Stomach (tissue), 9 donors: ENCODE data around the gene EDEM1. TPM values are rescaled to one million over a fixed set of nuclear protein-coding genes. Genes with fewer than 3 reads are reported as not detected.

Experiments
- DNase-seq, 2 donors: peaks; one replicate each; pipeline versions ENCODE4 v3.0.0 to v3.0.0-alpha.2; 2013 to 2019
- H3K27ac ChIP-seq, 5 donors: fragments of 200-600 bp in 4 of 5; sonication (generic) in 4 of 5; one replicate each; pipeline ENCODE4 v1.5.1; 2013 to 2019; ENCODE audit warnings: mild to moderate bottlenecking in 1 of 5, moderate library complexity in 1 of 5
- H3K27me3 ChIP-seq, 3 donors: fragments of 200-600 bp; sonication (generic); one replicate each; pipeline ENCODE4 v1.5.1; 2017 to 2019; ENCODE audit warnings: mixed run types in 1 of 3
- H3K36me3 ChIP-seq, 4 donors: fragments of 200-600 bp; sonication (generic); 1 replicate in 3 of 4; 2 replicates in 1 of 4; pipeline ENCODE4 v1.5.1; 2016 to 2019
- H3K4me1 ChIP-seq, 4 donors: fragments of 200-600 bp; sonication (generic); one replicate each; pipeline ENCODE4 v1.5.1; 2016 to 2019
- H3K4me3 ChIP-seq, 4 donors: fragments of 200-600 bp; sonication (generic) in 3 of 4; one replicate each; pipeline ENCODE4 v1.5.1; 2016 to 2019; ENCODE audit warnings: mild to moderate bottlenecking in 1 of 4
- H3K9me3 ChIP-seq, 4 donors: fragments of 200-600 bp; sonication (generic); one replicate each; pipeline ENCODE4 v1.5.1; 2016 to 2019
- CTCF ChIP-seq, 7 experiments: fragments of 450-650 bp in 4 of 7; fragments of 200-600 bp in 3 of 7; sonication (generic) in 3 of 7; IDR thresholded peaks; one replicate each; pipeline ENCODE4 v1.5.1; 2016 to 2019; ENCODE audit warnings: antibody characterized with exemption in 7 of 7, control low read depth in 2 of 7, mild to moderate bottlenecking in 1 of 7
- EP300 ChIP-seq: sonication (generic); formaldehyde crosslinking; IDR thresholded peaks from one replicate; pipeline ENCODE4 v1.6.1; 2017; ENCODE audit warnings: antibody characterized with exemption
- POLR2A ChIP-seq, 4 donors: fragments of 450-650 bp; IDR thresholded peaks; one replicate each; pipeline ENCODE4 v1.6.1; 2016; ENCODE audit warnings: antibody characterized with exemption in 4 of 4, control low read depth in 2 of 4, mild to moderate bottlenecking in 1 of 4, moderate library complexity in 1 of 4
- POLR2AphosphoS5 ChIP-seq, 3 donors: sonication (generic); formaldehyde crosslinking; IDR thresholded peaks; one replicate each; pipeline ENCODE4 v1.6.1; 2016; ENCODE audit warnings: antibody characterized with exemption in 3 of 3
- WGBS, 5 donors: extraction: QIAGEN DNeasy Blood & Tissue Kit in 3 of 5; methylation state at CpG; one replicate each; pipeline versions ENCODE4 v1.1.5 to v1.1.7; 2013 to 2018; 5-methylcytosine and 5-hydroxymethylcytosine counted together
- intact Hi-C: fragments of 100-400 bp; cut with DNase I; formaldehyde crosslinking; loops from one replicate; pipeline ENCODE4 v1.15.1; 2023; ENCODE audit warnings: low total_unique reads
- polyA plus RNA-seq, 3 donors: library from polyadenylated mRNA; stranded (reverse); fragments of 200-250 nt; gene quantifications; one replicate each; pipeline ENCODE4 v1.2.3, GENCODE V29; 2013
- total RNA-seq, 5 donors: library from RNA; depleted of rRNA; stranded (reverse); fragments of >200 nt; gene quantifications; one replicate each; pipeline versions ENCODE4 v1.1.0 to v1.2.3, GENCODE V29; 2014 to 2016
- donor health status: healthy with polysubstance abuse.
- donor health status: Bipolar disorder and iron deficiency.
- donor health status: healthy.

Gene EDEM1
- total and polyA plus RNA-seq, 8 donors: 5.3 to 160 (median 30.5) TPM

- Histone ChIP-seq H3K9me3 (no peaks in the 10 kb centered on the region), H3K27me3 (no peaks in the 10 kb centered on the region), H3K27ac (no peak overlapping the region), H3K4me1 (peaks cover 15 to 55% (median 35%) of the 10 kb centered on the region in 4 donors), H3K36me3 (no peaks in the 10 kb centered on the region), H3K4me3 (no peak overlapping the region)
- 77 to 82% (median 78%) methylated on average over 3 of the region's 3 CpGs for WGBS, 5 donors
- intact Hi-C loops: no loop called here
- no peak for DNase-seq
- no peak for TF ChIP-seq EP300
Measured at GRCh38 chr3:5160321-5160720, 27.2 kb upstream of the EDEM1 start.

GRCh38 chr3:5160940-5161858 lies 26.3 kb upstream of the EDEM1 start:
- H3K27me3 ChIP-seq: no peaks in the 10 kb centered on the region
- peaks cover 15 to 63% (median 42%) of the 10 kb centered on the region in 4 donors for H3K4me1 ChIP-seq
- no peak overlapping the region for H3K27ac ChIP-seq
- intact Hi-C loops: no loop called here
- DNase-seq: no peak
- H3K9me3 ChIP-seq: no peaks in the 10 kb centered on the region
- no peak overlapping the region for H3K4me3 ChIP-seq
- H3K36me3 ChIP-seq: no peaks in the 10 kb centered on the region
- TF ChIP-seq POLR2AphosphoS5 (IDR thresholded peaks at IDR 0.05) (no peak), CTCF (IDR thresholded peaks at IDR 0.05) (no peak), POLR2A (IDR thresholded peaks at IDR 0.05) (no peak), EP300 (no peak)
- WGBS, 5 donors: 48 to 57% (median 50%) methylated on average over 4 of the region's 4 CpGs

- H3K9me3 ChIP-seq: no peaks in the 10 kb centered on the region
- intact Hi-C loops: no loop called here
- peaks cover 20 to 68% (median 45%) of the 10 kb centered on the region in 4 donors for H3K4me1 ChIP-seq
- WGBS, 5 donors: 38 to 67% (median 53%) methylated on average over 1 of the region's 1 CpG
- no peak for TF ChIP-seq EP300
- TF ChIP-seq POLR2AphosphoS5 (IDR thresholded peaks at IDR 0.05): no peak
- no peak for TF ChIP-seq POLR2A (IDR thresholded peaks at IDR 0.05)
- no peak for TF ChIP-seq CTCF (IDR thresholded peaks at IDR 0.05)
- H3K36me3 ChIP-seq: no peaks in the 10 kb centered on the region
- DNase-seq: no peak
- H3K4me3 ChIP-seq: no peak overlapping the region
- H3K27ac ChIP-seq: no peak overlapping the region
- no peaks in the 10 kb centered on the region for H3K27me3 ChIP-seq
Measured at GRCh38 chr3:5162102-5162501, 25.4 kb upstream of the EDEM1 start.

GRCh38 chr3:5165698-5166097 lies 21.8 kb upstream of the EDEM1 start:
- Histone ChIP-seq H3K27ac (no peak overlapping the region), H3K27me3 (no peaks in the 10 kb centered on the region), H3K9me3 (no peaks in the 10 kb centered on the region), H3K4me1 (peaks cover 20 to 78% (median 58%) of the 10 kb centered on the region in 4 donors), H3K36me3 (peaks cover 0 to 3% (median 2%) of the 10 kb centered on the region in 4 donors), H3K4me3 (no peak overlapping the region)
- intact Hi-C loops: no loop called here
- TF ChIP-seq EP300 (no peak), POLR2AphosphoS5 (IDR thresholded peaks at IDR 0.05) (no peak), CTCF (IDR thresholded peaks at IDR 0.05) (no peak), POLR2A (IDR thresholded peaks at IDR 0.05) (no peak)
- 80 to 90% (median 83%) methylated on average over 4 of the region's 4 CpGs for WGBS, 5 donors
- DNase-seq: no peak

- DNase-seq: no peak
- H3K9me3 ChIP-seq: no peaks in the 10 kb centered on the region
- H3K27me3 ChIP-seq: no peaks in the 10 kb centered on the region
- H3K27ac ChIP-seq: no peak overlapping the region
- no peak for TF ChIP-seq POLR2AphosphoS5 (IDR thresholded peaks at IDR 0.05)
- TF ChIP-seq CTCF (IDR thresholded peaks at IDR 0.05): no peak
- TF ChIP-seq POLR2A (IDR thresholded peaks at IDR 0.05): no peak
- no peak for TF ChIP-seq EP300
- peaks cover 8 to 66% (median 48%) of the 10 kb centered on the region in 4 donors for H3K4me1 ChIP-seq
- H3K36me3 ChIP-seq: peaks cover 0 to 15% (median 13%) of the 10 kb centered on the region in 4 donors
- intact Hi-C loops: no loop called here
- H3K4me3 ChIP-seq: no peak overlapping the region
- WGBS, 5 donors: 65 to 80% (median 71%) methylated on average over 2 of the region's 2 CpGs
Measured at GRCh38 chr3:5166846-5167245, 20.7 kb upstream of the EDEM1 start.
